ENCODE results near the gene NKX2-1.
A peak's percentile ranks its signal among the peaks of the same experiment; 100 is the strongest.
"Not testable (repeated sequence)": the region's sequence is repeated elsewhere in the genome, so short reads cannot be mapped to it uniquely, and the experiment has no call there.

Gene NKX2-1

DNA sequence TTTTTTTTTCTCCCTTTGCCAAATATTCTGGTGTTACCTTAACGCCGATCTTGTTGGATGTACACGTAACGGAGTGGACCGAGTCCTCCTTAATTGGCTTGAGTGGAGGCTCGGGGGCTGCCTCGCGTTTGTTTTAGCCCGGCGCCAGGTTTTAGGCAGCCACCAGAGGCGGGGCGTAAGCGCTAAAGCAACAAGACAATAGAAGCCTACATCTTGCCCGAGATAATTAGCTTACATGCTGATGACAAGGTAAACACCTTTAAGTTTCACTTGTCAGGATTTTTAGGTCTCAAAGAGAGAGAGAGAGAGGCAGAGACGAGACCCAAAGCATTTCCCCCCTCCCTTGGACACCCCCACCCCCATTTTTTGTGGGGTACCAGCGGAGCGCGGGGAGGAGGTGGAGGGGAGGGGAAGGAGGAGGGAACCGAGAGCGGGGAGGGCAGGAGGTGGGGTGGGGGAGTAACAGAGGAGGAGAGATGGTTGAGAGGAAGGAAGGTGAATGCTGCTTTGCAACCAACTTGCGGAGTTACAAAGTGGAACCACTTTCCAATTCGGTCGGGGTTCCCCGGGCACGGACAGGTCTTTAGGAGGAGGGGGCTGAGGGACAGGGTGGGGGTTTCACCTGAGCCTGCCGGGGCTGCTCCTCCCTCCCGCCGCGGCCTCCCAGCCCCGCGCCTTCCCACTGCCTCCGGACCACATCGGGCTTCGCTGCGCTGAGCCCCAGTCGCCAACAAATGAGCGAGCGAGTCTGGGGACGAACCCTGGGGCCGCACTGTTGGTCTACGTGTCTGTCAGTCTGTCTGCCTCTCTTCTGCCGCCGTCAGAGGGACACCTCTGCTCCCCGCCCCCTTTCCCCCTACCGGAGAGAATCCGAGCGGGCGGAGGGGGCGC is at the start of gene NKX2-1:
Gene NKX2-1 (minus strand): TSS at position 802 of the 891 bp plus-strand sequence. CDS start 103 bp downstream, at position 699.
- no peak within 1 kb of the TSS for H3K4me3 ChIP-seq (replicated peaks in 1 of 2; ENCODE audit: low read depth in 2 of 2, low read length in 2 of 2)
- TF ChIP-seq, protein P1, sequence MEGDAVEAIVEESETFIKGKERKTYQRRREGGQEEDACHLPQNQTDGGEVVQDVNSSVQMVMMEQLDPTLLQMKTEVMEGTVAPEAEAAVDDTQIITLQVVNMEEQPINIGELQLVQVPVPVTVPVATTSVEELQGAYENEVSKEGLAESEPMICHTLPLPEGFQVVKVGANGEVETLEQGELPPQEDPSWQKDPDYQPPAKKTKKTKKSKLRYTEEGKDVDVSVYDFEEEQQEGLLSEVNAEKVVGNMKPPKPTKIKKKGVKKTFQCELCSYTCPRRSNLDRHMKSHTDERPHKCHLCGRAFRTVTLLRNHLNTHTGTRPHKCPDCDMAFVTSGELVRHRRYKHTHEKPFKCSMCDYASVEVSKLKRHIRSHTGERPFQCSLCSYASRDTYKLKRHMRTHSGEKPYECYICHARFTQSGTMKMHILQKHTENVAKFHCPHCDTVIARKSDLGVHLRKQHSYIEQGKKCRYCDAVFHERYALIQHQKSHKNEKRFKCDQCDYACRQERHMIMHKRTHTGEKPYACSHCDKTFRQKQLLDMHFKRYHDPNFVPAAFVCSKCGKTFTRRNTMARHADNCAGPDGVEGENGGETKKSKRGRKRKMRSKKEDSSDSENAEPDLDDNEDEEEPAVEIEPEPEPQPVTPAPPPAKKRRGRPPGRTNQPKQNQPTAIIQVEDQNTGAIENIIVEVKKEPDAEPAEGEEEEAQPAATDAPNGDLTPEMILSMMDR (IDR thresholded peaks at IDR 0.05; ENCODE audit: low read depth, low read length), result no peak
- DNase-seq (ENCODE audit: low read depth in 2 of 2), result no peak

DNA sequence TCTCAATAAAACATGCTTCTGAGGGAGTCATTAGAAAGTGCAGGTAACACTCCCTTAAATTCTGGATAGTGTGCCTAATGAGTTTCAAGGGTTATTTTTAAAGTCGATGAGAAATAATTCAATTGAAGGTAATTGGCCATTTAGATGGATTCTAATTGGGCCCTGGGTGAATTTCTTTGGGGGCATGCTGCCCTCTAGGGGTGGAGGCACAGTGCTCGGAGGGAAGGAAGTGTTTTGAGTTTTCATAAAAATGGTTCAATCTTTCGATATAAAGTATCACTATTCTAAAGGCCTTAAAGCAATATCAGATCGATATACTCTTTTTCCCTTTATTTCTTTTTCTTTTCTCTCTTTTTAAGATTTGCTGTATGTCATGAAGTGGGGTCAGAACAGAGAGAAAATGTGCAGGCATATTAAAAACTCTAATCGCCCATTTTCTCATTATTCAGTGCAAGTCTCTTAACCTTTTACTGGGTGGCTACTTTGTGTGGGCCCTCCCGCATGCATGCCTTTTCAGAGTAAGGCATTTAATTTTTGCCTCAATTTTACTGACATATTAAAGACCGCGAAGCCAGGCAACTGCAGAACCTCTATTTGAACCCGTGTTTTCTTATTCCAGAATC is 36.9 kb upstream of the NKX2-1 start:
- DNase-seq (ENCODE audit: low read depth in 2 of 2), result peak; percentile 18 to 31
- TF ChIP-seq, protein P1 (IDR thresholded peaks at IDR 0.05; ENCODE audit: low read depth, low read length), result peak; percentile 85
- H3K4me3 ChIP-seq (replicated peaks in 1 of 2; ENCODE audit: low read depth in 2 of 2, low read length in 2 of 2), result no peak overlapping the region

DNA sequence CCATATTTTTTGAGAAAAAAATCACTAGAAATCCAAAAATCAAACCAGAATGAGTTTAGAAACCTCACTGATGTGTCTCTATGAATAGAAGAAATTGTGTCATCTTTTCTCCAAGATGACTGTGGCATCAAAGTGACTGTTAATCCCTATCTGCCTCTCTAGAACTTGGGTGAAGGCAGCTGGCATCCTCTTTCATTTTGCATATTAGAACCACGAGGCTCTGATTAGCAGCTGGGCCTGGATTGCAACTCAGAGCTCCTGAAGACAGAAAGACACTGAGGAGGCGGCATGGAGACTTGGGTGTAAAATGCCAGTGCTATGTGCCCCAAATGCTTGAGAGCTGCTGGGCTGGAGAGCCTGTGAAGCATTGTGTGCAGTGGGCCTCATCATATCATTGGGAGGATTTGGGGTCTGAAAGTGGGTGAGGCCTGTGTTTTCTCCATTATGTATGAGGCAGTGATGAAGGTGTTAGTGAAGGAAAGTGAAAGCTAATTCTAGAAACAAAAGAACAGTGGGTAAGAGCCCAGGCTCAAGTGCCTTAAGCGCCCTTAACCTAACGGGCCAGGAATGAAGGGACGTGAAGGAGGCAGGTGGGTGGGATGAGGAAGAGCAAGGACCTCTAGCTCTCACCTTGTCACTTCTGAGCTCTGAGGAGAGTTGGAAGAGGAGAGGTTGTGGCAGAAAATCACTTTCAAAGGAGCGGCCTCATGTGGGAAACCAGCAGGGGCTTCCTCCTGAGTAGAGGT is 36.1 kb upstream of the NKX2-1 start:
- TF ChIP-seq, protein P1 (IDR thresholded peaks at IDR 0.05; ENCODE audit: low read depth, low read length), result no peak
- no peak overlapping the region for H3K4me3 ChIP-seq (replicated peaks in 1 of 2; ENCODE audit: low read depth in 2 of 2, low read length in 2 of 2)
- DNase-seq (ENCODE audit: low read depth in 2 of 2), result no peak

DNA sequence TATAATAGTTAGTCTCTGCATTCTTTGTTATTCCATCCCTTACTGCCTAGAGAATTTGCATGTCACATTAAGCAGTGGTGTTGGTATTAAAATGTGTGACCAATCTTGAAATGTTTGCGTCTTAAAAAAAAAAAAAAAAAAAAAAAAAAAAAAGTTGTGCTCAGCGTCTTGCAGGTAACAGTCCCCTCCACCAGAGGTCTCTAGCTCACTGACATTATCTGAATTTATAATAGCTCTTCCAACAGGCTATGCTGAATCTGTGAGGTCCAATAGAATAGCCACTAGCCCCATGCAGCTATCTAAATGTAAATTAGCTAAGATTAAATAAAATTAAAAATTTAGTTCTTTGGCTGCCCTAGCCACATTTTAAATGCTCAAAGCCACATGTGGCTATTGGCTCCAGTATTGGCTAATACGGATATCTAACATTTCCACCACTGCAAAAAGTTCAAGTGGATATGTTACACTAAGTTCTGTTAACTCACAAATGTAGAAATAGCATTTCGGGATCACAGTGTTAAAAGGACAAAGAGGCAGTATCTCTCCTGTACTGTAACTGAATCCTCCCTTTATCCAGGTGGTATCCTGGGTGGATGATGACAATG is 33.7 kb upstream of the NKX2-1 start:
- DNase-seq (ENCODE audit: low read depth in 2 of 2), result peak; percentile 64 to 68
- no peak overlapping the region for H3K4me3 ChIP-seq (replicated peaks in 1 of 2; ENCODE audit: low read depth in 2 of 2, low read length in 2 of 2)
- TF ChIP-seq, protein P1 (IDR thresholded peaks at IDR 0.05; ENCODE audit: low read depth, low read length), result peak; percentile 69

DNA sequence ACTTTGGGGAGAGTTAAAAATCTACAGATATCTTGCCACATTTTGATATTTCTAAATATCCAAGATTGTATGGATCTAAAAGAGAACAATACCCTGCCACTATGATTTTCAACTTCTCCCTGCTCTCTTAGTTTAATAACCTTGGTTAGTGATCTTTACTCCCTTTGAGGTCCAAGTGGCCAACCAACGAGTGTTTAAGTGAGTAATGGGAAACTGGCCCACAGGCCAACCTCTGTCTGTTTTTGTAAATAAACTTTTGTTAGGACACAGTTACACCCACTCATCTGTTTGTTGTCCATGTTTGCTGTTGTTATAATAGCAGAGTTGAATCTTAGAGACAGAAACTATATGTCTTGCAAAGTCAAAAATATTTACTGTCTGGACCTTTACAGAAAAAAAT is 30.9 kb upstream of the NKX2-1 start:
- DNase-seq (ENCODE audit: low read depth in 2 of 2), result no peak
- TF ChIP-seq, protein P1 (IDR thresholded peaks at IDR 0.05; ENCODE audit: low read depth, low read length), result no peak
- H3K4me3 ChIP-seq (replicated peaks in 1 of 2; ENCODE audit: low read depth in 2 of 2, low read length in 2 of 2), result no peak overlapping the region

DNA sequence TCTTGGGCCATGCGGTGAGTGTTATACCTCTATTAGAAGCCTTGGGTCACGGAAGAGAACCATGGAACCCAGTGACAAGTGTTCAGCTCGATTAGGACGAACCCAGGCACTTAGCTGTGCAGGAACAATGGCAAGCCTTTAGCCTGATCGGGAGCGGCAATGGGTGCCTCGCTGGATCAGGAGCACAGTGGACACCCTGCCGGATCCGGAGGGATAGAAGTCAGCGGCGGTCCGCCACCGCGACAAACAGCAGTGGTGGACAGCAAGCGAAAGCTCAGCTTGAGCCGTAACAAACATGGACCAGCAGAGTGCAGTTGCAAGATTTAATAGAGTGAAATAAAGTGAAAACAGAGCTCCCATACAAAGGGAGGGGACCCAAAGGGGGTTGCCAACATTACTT is 24.2 kb upstream of the NKX2-1 start:
- not testable (repeated sequence) for DNase-seq (ENCODE audit: low read depth in 2 of 2); H3K4me3 ChIP-seq (replicated peaks in 1 of 2; ENCODE audit: low read depth in 2 of 2, low read length in 2 of 2)
